LNCAP (cell line): Measurements from ENCODE around the gene PITPNM3.

Source experiments
- CTCF ChIP-seq: fragments of 450-650 bp; IDR thresholded peaks from 2 replicates; pipeline ENCODE4 v1.5.1; 2017; ENCODE audit warnings: mild to moderate bottlenecking

Gene PITPNM3

DNA sequence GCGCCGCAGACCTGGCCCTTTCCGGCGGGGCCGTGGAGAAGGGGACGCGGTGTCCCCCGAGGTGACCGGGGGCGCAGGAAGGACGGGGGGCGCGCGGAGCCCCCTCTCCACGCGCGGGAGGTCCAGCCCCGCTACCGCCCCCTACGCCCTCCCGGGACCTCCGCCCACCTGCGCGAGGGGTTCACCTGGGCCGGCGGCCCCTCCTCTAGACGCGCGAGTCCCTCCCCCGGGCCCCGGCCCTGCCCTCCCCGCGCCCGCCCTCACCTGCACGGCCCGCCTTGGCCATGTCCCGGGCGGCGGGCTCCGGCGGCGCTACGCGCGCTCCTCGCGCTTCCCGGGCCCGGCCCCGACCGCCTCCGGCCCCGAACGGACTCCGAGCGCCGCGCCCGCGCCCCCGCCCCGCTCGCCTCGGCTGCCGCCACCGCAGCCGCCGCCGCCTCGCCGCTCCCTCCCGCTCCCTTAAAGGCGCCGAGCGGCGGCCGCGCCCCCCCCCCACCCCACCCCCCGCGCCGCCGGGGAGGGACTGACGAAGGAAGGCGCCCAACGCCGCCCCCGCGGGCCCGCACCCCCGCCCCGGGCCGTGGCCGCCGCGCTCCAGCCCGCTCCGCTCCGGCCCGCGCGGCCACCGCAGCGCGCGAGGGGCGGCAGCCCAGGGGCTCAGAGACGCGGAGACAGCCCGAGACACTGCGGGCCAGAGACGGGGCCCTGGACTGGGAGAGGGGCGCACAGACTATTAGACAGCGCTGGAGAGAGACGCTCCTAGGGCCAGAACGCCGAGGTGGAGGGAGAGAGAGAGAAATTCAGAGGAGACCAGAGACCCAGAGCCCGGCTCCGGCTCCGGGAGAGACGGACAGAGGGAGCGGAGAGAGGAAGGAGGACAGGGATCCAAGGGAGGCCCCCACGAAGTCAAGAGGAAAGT, at the start of gene PITPNM3:
Gene PITPNM3 (minus strand): TSS at position 435 of the 919 bp plus-strand sequence. CDS start 149 bp downstream, at position 286.
- no peak for TF ChIP-seq CTCF

GRCh38 chr17:6605142-6605541, 48.8 kb upstream of the PITPNM3 start:
- TF ChIP-seq CTCF, result no peak

- TF ChIP-seq CTCF, result no peak; the same call in 1 of the 2 replicates
These were observed 47.5 kb upstream of the PITPNM3 start for GRCh38 chr17:6603744-6604325.

- no peak for TF ChIP-seq CTCF
These were observed 45.8 kb upstream of the PITPNM3 start for GRCh38 chr17:6602141-6602540.

GRCh38 chr17:6599364-6599763, 43.0 kb upstream of the PITPNM3 start:
- TF ChIP-seq CTCF, result no peak

DNA sequence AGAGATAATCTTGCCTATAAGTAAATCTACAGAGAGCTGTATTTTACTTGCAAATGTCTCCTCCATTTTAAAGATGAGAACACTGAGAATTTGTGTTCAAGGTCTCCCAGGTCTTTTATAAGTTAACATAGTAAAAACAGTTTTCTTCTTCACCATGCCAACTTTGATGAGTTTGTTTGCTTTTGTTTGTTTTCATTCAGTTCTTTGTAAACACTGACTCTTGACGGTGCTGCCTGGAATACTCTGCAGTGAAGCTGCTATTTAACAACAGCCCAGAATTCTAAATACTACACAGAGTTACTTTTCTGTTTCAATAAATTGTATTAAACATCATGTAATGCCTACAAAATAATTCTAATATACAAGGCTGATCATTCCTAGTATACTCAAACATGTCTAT, 41.4 kb upstream of the PITPNM3 start:
- peak; percentile 13; the same call in 1 of the 2 replicates for TF ChIP-seq CTCF

DNA sequence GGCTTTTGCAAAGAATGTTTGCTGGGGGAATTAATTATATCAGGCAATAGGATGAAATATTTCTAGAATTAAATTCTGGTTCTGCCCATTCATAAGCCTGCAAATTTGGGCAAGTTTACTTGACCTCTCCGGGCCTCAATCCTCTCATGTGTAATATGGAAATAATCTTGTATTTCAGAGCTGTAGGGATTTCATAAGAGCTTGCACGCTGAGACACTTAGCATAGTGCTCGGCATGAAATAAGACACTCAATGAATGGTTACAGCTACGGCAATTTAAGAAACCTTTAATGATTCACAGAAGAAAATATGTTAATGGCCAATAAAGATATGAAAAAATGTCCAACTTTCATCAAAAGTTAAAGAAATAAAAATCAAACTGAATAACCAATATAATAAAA, 40.6 kb upstream of the PITPNM3 start:
- TF ChIP-seq CTCF, result no peak
